RCC 7860 (cell line): ENCODE results near the gene NELL2.

Experiments
- DNase-seq: peaks from one replicate; pipeline ENCODE4 v3.0.0-alpha.2; 2015; ENCODE audit warnings: low spot score
- FAIRE-seq: peaks from 2 replicates; lab custom pipeline; 2012; peaks lifted over from hg19 to GRCh38; lab: Jason Lieb, UNC

NELL2 gene

DNA sequence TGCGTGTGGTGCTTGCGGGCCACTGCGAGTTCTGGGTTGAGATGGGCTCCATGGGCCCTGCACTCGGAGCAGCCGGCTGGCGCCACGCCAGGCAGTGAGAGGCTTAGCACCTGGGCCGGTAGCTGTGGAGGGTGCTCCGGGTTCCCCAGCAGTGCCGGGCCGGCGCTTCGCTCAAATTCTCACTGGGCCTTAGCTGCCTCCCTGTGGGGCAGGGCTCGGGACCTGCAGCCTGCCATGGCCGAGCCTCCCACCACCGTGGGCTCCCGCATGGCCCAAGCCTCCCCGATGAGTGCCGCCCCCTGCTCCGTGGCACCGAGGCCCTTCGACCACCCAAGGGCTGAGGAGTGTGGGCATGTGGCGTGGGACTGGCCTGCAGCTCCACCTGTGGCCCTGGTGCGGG lies 375.7 kb downstream of the NELL2 start:
- FAIRE-seq (no peak), DNase-seq (no peak)

DNA sequence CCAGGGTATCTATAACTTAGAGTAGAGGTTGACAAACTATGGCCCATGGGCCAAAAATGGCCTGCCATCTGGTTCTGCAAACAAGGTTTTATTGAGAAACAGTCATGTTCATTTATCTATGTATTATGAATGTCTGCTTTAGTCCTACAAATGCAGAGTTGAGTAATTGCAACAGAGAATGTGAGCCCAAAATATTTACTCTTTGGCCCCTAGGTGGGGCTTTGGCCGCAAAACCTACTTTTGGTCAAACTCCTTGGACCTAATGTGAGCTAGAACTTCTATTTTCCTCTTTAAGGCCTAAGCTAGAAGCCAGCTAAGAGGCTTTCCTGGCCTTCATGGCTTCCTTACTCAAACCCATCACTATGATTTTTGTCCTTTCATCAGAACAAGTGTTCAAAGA lies 379.1 kb downstream of the NELL2 start:
- no peak for FAIRE-seq
- DNase-seq: no peak

DNA sequence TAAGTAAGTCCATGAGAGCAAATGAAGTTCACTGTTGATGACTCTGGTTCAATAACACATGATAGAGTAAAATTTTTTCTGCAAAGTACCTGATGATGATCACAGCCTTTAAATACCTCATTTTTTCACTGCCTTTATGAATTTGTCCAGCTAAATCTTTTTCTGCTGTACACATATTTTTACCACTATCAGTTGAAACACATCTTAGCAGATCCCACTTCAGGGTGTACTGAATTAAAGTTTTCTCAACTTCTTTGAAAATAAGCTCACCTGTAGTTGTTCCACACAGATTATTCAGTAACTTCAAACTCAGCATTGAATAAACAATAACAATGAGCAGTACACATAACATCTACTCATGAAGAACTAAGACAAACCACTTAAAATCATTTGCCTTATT lies 385.9 kb downstream of the NELL2 start:
- FAIRE-seq (no peak), DNase-seq (no peak)

DNA sequence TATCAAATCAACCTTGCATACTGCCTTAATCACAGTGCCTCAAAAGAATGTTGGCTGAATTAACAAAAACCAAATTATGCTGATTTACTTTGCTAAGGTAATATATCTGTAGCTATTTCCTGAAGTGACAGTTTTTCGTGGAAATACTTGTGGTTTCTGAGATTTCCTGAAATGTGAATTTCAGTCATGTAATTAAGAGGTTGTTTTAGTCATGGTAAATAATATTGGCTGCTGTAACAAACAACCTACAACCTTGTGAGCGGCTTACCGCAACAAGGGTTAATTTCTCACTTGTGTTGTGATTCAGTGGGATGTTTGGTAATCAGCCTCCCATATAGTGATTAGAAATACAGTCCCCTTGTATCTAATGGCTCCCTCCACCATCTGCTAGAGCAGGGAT lies 387.9 kb downstream of the NELL2 start:
- DNase-seq (no peak), FAIRE-seq (no peak)

DNA sequence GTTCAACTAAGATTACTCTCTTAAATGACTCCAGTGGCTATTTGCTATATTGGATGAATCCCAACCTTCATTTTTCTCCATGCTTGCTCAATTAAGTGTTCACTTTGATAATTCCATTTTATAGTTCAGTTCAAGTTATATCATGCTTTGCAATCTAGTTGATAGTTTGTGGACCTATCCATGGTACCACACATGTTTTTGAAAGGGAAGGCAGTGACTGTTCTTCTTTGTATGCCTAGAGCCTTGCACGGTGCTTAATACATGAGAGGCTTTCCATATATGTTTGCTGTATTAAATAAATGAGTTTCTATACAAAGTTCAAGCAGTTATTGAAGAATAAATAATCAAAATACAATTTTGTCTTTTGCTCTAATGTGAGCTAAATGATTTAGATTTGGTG lies 391.3 kb downstream of the NELL2 start:
- FAIRE-seq (no peak), DNase-seq (no peak)

DNA sequence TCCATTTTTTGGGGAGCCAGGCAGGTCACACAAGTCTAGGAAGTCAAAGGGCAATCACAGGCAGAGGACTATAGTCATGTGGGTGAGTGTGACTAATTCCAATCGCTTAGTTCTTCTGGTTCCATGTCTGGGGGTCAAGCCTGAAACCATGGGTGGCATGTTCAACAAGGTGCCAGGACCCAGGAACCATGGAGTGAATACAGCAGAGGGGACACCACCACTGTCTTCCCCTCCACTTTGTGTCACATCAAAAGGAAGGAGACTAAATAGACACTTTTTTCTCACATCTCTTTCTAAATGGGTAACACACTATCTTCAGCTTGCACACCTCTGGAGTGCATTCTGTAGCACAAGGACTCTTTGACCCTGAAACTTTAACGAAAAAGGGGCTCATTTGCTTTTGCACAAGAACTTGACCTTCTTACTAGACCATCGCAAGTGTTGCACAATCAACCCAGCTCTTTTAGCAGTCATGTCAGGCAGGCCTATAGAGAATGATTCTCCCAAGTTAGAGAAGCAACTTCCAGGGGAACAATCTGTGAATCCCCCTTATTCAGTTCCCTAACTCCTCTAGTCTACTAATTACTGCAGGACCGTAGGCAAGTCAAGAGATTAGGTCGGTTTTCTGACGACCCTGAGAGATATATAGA lies 398.7 kb downstream of the NELL2 start:
- DNase-seq (no peak), FAIRE-seq (no peak)

DNA sequence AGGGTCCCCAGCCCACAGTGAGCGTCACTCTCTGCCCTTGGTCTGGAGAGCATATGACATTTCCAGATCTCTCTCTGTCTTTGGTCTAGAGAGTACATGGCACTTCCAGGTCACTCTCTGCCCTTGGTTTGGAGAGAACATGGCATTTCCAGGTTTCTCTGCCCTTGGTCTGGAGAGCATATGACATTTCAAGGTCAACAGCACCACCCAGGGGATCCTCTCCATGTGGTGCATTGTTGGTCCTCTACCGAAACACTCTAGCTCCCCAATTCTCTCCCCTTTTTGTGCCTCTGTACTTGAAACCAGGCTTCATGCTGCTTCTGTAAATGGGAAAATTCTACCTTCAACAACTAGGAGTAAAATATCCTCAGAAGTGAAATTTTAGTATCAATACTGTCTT lies 399.4 kb downstream of the NELL2 start:
- FAIRE-seq: no peak
- no peak for DNase-seq

DNA sequence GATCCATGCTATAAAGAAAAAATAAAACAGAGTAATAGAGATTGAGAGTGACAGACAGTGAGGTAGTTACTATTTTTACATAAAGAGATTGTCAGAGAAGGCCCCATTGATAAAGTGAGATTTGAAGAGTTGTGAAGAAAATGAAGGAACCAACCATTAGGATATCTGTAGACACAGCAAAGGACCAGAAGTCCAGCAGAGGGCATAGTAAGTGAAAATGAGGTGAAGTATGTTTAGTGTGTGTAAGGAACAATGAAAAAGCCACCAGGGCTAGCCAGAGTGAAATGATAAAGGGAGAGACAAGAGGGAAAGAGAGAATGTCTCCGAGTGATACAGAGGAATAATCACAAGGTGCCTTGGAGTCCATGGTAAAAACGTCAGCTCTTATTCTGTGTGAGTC lies 411.0 kb downstream of the NELL2 start:
- DNase-seq: no peak
- no peak for FAIRE-seq

DNA sequence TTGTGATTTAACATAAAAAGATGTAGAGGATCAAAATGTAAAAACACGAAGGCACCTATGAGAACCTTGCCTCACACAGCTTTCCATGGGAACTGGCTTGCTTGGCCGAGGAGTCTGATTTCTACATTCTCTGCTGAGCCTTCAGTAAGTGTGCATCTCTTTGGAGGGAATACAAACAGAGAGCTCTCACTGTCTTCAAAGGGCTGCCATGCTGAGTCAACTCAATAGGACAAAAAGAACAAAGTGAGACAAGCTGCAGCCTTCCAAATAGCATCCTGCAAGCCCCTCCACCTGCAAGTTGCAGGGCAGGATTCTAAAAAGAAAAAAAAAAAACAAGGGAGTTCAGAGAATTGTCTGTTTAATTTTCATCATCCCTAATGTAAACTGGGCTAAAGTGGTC lies 411.9 kb downstream of the NELL2 start:
- no peak for FAIRE-seq
- no peak for DNase-seq

DNA sequence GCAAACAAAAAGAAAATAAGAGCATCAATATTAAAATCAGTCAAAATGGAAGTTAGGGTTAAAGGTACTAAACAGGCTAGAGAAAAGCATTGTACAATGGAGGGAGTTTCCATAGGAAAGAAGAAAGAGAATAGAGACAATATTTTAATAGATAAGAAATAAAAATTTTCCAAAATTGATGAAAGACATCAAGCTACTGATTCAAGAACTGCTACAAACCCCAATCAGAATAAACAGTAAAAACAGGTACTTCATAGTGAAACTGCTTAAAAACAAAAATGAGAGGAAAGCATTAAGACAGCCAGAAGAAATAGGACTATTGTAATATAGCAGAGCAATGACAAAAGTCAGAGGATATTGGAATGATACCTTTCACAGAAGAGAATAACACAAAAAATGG lies 413.4 kb downstream of the NELL2 start:
- DNase-seq (no peak), FAIRE-seq (no peak)

DNA sequence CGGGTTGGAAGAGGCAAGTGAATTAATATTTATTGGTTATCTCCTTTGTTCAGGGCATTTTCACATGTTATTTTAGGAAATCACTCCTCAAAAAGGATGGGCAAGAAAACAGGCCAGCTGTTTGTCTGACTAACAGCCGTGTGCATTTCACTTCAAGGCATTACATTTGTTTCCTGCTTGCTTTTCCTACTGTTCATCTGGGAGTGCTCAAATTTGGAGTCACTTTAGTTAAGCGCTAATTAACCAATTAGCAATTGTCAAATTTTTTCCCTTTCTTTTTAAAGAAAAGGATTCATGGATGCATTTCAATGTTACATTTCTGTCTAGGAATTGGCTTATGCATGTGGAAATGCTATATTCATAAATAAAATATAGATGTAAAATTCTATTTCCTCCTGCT lies 415.9 kb downstream of the NELL2 start:
- no peak for FAIRE-seq
- DNase-seq: no peak

DNA sequence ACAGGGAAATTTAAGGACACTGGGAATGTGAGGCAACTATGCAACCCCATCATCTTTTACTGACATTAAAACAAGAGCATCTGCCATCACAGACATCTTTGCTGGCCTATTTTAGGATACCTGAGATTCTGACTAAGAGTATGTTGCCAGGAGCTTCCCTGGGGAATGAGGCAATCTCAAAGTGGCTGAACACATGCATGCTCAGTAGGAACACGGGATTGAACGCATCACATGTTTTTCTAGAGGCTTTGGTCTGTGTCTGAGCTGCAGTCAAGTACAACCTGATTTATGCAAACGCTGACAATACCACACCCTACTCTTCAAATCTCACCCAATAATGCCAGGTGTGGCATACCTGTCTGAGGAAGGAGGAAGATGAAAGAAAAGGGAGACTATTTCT lies 416.5 kb downstream of the NELL2 start:
- no peak for FAIRE-seq
- no peak for DNase-seq
